Hindlimb muscle (tissue), 1 donor: ENCODE results near the gene ALK. TPM values are rescaled to one million over a fixed set of nuclear protein-coding genes. Genes with fewer than 3 reads are reported as not detected.

Source experiments
- DNase-seq: peaks from one replicate; pipeline ENCODE4 v3.0.0-alpha.2; 2013
- polyA plus RNA-seq: library from polyadenylated mRNA; unstranded; fragments of 120-200 nt; gene quantifications from one replicate; pipeline ENCODE4 v1.2.1, GENCODE V29; 2013; ENCODE audit not compliant: insufficient read length

ALK gene
- polyA plus RNA-seq, 1 donor = 0.18 TPM

- no peak for DNase-seq
These were observed 682.0 kb downstream of the ALK start for GRCh38 chr2:29239209-29239960.

- no peak for DNase-seq
These were observed 682.9 kb downstream of the ALK start for GRCh38 chr2:29238497-29238896.

- DNase-seq = no peak
These were observed 685.3 kb downstream of the ALK start for GRCh38 chr2:29236074-29236473.

DNA sequence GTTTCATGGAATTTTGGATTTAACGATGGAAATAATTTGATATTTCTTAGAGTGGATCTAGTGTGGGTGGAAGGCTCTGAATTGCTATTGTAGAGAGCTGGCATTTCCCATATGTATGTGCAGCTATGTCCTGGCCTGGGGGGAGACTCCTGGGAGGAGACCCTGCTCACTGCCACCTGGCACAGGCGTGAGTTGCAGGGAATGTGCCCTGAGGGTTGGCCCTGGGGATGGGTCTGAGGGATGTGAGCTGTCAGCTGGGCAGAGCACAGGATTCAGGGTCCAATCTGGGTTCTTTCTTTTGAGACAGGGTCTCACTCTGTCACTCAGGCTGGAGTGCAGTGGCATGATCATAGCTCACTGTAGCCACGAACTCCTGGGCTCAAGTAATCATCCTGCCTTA lies 686.0 kb downstream of the ALK start:
- no peak for DNase-seq

DNA sequence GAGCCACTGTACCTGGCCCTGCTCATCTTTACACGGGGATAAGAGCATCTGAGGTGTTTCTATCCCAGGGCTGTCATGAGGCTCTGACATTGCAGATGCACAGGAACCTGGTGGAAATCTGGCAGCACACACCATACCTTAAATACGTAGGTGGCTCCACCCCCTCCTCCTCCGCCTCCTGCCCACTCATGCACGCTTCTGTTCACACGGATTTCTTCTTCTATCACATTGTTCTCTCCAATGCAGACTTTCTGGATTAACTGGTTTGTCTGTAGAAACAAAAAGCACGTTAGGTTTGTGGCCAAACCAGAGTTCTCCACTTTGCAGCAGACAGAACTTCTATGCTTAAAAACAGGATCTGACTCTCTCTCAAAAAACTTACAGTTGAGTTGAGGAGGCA lies 688.0 kb downstream of the ALK start:
- no peak for DNase-seq

DNA sequence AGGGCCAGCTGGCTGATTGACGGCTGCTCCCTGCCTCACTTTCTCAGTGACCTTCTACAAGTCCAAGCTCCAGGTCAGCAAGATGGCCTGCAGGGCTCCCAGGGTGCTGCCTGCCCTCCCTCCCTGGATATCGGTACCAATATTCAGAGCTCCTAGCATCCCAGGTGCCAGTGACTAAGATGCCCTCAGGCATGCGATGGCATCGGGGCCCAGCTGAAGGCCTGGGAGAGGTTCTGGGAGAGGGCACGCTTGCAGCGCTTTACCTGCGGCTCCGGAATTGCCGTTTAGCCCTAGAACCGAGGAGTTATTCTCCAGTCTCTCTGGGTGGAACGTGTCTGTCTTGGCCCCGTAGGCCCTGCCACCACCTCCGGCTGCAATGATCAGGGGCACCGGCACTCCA lies 689.3 kb downstream of the ALK start:
- DNase-seq = no peak

DNA sequence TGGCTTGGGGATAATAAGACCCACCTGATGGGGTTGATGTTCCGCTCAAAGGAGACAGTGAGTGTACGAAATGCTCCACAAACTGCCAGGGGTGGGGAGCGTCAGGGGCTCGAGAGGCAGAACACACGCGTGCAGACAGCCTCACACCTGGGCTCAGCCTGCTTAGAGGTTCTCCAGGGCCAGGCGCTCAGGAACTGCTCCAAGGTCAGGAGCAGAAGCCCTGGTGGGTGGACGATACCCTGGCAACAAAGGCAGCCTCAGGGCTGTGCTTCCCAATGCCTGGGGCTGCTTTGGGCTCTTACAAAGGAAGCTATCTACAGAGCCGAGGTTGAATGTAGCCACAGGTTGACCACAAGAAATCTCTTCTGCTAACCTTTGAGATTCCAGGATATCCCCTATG lies 691.7 kb downstream of the ALK start:
- no peak for DNase-seq

DNA sequence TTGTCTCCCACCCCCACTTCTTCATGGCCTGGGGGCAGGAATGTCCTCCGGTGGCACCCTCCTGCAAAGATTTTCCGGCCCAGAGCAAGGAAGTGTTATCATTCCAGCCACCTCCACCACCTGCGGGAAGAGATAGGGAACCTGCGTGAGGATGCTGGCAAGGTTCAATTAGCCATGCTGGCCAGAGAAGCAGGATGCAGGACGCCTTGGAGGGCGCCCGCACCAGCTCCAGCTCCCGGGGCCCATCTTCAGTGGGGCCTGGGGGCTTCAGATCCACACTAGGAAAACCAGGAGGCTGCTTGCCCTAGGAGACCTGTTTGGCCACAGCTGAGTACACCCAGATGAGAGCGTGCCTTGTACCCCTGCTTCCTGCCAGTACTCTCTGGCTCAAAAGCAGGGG lies 692.4 kb downstream of the ALK start:
- no peak for DNase-seq

DNA sequence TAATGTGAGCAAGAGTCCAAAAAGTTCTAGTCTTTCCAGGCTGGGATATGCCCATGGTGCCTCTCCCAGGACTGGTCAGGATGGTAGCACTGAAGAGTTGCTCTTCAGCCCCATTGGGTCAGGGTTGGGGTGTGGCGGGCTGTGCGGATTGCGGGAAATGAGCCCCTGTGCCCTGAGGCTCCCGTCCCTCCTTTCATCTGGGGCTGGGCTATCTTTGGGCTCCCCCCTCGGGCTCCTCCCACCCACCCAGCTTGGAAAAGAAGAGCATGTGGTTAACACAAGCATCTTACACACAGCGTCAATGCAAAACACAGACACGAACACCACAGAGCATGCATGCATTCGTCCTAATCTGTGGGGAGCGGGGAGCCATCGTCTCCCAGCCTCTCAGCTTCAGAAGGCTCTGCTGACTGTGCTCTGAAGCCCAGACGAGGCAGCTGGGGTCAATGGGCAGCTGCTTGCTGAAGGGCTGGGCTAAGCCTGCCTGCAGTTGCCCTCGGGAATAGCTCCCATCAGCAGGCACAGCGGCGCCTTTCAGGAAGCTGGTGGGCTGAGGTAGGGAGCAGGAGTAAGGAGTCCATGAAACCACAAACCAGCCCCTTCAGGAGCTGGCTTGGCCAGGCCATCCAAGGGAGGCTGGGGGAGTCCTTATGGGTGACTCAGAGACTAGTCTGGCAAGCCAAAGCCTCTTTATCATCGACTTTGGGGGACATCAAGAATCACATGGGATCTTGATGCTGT lies 693.3 kb downstream of the ALK start:
- DNase-seq = no peak

DNA sequence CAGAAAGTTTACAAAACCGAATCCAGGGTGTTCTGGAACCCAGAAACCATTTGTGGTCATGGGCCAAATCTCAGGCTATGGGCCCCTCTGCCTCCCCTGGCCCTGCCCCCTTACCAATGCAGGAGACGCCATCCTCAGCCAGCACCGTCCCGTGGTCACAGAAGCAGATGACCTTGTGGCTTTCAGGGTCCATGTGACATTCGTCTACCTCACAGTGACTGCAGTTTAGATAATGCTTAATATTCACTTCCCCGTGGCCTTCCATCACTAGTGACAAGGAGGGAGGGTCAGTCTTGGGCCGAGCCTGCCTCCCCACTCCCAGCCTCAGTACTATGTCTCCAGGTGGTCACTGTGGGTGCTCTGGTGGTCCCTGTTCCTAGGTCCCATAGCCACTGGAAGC lies 694.6 kb downstream of the ALK start:
- DNase-seq = no peak

GRCh38 chr2:29226375-29226774 lies 695.0 kb downstream of the ALK start:
- DNase-seq = no peak

- DNase-seq = no peak
These were observed 695.6 kb downstream of the ALK start for GRCh38 chr2:29225814-29226213.

GRCh38 chr2:29224693-29225551 lies 696.5 kb downstream of the ALK start:
- DNase-seq = no peak

DNA sequence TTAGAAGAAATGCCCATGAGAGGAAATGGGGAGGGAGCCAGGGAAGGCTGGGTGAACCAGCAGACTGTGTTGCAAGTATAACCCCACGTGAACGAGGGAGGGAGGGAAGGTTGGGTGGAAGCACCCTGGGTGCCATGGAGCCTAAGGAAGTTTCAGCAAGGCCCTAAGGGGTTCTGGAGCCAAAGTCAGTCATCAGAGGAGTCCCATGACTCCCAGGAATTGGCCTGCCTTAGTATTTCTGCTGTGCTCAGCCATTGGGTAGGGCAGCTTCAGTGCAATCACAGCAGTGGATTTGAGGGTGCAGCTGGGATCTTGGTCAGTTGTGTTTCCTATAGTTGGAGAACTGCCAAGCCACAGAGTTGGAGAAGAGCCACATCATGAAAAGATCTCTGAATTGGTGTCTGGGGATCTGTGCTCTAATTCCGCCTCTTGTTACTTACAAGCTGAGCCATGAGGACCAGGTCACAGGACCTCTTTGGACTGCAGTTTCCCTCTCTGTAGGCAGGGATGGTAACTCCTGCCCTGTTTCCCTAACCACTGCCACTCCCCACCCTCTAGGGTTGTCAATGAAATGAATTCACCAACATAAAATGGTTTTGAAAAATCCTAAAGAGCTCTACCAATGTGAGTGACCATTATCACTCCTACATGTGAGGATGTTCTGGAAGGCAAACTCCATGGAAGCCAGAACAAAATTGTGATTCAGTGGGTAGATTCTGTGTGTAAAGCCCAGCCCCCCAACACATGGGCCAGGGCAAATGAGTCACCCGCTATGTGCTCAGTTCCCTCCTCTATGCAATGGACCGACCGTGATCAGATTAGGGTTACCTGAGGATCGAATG lies 697.3 kb downstream of the ALK start:
- peak; percentile 20 for DNase-seq

DNA sequence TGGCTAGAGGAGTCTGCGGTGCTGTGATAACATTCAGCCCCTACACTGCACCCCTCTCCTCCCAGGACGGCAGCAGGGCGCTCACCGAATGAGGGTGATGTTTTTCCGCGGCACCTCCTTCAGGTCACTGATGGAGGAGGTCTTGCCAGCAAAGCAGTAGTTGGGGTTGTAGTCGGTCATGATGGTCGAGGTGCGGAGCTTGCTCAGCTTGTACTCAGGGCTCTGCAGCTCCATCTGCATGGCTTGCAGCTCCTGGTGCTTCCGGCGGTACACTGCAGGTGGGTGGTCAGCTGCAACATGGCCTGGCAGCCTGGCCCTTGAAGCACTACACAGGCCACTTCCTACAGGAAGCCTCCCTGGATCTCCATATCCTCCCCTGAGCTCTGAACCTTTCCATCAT lies 698.1 kb downstream of the ALK start:
- DNase-seq = no peak

DNA sequence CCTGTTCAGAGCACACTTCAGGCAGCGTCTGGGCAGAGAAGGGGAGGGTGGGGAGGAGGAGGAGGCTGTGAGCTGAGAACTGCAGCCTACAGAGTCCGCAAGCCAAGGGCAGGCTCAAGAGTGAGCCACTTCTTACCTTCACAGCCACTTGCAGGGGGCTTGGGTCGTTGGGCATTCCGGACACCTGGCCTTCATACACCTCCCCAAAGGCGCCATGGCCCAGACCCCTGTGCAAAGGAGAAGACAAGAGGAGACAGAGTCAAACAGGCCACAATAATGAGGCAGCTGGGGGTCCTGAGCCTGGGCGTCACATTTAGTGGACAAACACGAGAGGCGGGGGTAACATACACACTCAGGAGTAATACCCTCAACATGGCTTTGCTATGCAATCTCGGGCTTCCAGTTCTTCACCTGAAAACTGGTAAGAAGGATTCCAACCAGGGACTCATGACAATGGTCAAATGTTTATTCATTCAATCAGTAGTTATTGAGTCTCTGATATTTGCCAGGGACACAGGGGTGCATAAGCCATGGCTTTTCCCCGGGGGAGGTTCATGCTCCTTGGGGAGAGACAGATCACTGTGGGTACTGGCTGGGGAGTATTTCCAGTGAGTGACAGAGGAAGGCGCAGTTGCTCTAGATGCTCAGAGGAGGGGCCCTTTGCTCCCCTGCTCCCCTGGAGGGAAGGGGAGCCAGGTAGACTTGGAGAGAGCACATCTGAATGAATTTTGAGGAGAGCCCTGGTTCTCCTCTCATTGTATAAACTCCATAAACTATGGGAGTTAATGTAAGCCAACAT lies 698.8 kb downstream of the ALK start:
- no peak for DNase-seq

- DNase-seq = no peak
These were observed 700.7 kb downstream of the ALK start for GRCh38 chr2:29220506-29221270.

DNA sequence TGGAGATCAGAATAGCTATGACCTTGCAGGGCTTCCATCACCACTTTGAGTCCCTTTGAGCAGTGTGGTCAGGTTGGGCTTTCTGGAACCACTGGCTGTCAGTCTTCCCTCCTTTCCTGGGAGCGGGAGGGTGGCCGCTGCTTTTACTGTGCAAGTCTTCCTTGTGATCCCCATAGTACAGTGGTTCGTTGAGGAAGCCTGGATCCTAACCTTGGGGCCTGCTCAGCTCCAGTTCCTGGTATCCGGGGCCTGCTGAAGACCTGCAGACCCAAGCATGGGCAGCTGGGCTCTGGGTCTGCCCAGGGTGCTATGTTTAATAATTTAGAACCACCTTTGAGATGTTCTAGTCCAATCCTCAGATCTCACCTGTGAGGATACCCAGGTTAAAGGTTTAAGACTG lies 702.0 kb downstream of the ALK start:
- DNase-seq = no peak

DNA sequence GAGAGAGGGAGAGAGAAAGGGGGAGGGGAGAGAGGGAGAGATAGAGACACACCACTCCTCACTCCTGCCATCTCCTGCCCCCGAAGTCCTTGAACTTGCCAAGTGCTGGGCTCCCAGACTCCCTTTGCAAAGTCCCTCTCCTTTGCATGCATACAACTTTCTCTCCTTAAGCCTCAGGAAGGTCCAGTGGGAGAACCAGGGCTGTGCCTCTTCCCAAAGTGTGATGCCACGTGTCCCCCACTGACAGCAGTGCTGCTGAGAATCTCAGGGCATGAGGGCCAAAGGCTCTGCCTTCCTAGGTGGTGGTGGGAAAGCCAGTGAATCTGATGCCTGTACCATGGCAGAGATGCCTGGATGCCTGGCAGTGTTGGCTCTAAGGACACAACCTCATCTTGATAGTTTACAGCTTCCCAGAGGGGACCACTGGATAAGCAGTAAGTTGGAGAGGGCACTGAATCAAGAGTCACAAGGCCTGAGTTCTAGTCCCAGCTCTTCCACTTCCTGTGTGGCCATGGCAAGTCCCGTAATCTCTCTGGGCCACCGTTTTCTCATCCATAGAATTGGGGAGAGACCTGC lies 702.7 kb downstream of the ALK start:
- DNase-seq = no peak

DNA sequence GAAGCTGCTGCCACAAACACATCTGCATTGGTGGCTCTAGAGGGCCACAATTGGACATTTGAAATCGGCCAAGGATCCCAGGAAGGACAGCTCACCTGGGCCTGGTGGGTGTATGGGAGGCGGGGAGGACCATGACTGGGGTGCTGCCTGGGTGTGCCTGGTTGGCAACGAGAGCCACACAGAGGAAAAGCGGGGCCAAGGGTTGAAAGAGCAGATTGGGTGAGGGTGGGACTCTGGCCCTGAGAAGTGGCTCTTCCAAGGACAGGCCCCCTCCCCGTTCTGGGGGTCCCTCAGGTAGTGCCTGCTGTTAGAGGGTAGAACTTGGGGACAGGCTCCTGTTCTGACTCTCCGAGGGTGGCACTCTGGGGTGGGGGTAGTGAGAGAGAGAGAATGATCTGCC lies 703.3 kb downstream of the ALK start:
- DNase-seq = no peak

GRCh38 chr2:29216609-29216909 lies 704.8 kb downstream of the ALK start:
- no peak for DNase-seq
